Bone marrow (tissue), 2 donors: ENCODE measurements around the gene EIF3J.
"Not testable (repeated sequence)": the region's sequence is repeated elsewhere in the genome, so short reads cannot be mapped to it uniquely, and the experiment has no call there.

Experiments used
- DNase-seq, 2 donors: peaks; one replicate each; lab custom pipeline; 2025; lab: John Stamatoyannopoulos, UW

The EIF3J gene

DNA sequence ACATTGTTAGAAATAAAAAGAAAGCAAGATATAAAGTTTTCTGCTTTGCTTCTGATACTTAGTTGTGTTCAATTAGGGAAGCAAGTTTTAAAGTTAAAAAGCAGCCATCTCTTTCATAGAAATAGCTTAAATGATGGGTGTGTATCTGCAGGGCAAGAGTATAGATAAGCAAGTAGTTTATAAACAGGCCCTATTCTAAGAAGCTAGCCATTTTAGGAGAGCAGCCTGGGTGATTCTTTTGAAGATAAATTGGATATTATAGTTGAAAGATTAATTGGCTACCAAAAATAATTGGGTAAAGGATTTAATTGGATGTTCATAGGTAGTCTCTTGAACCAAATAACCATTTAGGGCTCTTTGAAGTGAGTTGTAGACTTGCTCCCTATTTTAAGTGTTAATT, 5.6 kb downstream of the EIF3J start:
- DNase-seq, result no peak

DNA sequence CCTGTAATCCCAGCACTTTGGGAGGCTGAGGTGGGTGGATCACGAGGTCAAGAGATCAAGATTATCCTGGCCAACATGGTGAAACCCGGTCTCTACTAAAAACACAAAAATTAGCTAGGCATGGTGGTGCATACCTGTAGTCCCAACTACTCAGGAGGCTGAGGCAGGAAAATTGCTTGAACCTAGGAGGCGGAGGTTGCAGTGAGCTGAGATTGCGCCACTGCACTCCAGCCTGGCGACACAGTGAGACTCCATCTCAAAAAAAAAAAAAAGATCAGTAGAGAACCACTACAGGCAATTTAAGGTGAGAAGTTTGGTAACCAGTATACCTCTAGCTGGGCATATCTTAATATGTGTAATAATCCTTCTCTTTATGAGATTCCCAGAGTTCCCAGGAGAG, 7.8 kb downstream of the EIF3J start:
- DNase-seq, result not testable (repeated sequence)

DNA sequence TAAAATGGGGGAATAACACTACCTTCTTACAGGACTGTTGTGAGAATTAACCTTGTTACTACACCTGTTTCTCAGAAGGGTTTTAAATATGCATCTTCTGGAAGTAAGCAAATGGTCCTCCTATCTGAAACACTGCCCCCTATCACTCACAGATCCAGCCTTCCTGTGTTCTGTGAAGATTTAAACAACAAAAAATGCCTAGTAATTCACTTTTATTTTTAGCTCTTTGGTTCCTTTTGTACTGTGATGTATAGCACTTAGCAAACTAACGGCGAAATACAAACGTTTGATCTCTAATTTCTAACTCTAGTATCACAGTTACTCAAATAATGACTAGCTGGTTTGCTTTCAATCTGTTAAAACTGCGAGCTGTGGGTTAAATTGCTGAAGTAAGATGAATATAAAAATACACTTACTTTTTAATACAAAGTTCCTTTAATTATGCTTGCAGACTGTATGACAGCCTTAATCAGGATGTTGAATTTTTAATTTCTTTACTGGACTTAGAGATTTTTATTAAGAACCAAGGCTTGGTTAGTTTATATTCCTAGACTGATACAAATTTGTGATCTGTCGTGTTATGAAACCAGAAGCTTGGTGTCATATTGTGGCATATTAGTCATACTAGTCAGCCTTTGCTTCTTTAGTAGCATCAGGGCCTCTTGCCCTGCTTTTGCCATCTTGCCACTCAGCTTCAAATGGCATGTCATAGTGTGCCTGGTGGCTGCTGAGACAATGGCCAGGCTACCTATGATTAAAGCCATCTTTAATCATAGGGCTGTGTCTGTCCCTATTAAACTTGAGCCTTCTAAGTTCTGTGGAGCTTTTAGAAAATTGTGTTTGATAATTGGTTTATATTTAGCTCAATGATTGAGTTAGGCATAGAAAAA, 9.2 kb downstream of the EIF3J start:
- peak in 1 of 2 donors; percentile 35 for DNase-seq

DNA sequence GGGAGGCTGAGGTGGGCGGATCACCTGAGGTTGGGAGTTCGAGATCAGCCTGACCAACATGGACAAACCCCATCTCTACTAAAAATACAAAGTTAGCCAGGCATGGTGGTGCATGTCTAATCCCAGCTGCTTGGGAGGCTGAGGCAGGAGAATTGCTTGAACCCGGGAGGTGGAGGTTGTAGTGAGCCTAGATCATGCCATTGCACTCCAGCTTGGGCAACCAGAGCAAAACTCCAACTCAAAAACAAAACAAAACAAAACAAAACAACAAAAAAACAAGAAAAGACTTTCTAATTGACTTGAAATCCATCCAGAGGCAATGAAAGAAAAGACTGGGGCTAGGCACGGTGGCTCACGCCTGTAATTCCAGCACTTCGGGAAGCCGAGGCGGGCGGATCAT, 12.2 kb downstream of the EIF3J start:
- DNase-seq, result not testable (repeated sequence)

DNA sequence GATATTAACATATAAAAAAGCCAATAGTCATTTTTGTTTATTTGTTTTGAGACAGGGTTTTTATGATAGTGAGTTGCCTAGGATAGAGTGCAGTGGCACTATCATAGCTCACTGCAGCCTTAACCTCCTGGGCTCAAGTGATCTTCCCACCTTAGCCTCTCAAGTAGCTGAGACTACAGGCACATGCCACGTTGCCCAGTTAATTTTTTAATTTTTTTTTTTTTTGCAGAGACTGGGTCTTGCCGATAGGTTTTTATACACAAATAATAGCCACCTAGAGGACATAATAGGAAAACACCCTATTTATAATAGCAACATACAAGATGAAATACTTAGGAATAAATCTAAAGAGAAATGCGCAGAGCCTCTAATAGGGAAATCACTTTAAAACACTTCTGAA, 13.3 kb downstream of the EIF3J start:
- peak in 1 of 2 donors; percentile 10 for DNase-seq

DNA sequence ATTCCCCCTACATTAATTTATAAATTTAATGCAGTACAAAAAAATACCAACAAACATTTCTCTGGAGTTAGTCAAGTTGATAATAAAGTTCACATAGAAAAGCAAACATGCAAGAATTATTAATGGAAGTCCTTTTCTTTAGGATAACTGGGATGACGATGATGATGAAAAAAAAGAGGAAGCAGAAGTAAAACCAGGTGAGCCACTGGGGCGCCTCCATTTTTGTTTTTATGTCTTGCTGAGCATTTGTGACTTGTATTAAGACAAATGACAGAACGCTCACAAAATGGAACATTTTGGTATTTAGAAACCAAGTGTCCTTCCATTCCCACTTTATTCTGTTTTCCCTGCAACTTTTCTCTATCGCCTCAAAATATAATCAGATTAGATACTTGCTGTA, 13.8 kb downstream of the EIF3J start:
- DNase-seq, result no peak

DNA sequence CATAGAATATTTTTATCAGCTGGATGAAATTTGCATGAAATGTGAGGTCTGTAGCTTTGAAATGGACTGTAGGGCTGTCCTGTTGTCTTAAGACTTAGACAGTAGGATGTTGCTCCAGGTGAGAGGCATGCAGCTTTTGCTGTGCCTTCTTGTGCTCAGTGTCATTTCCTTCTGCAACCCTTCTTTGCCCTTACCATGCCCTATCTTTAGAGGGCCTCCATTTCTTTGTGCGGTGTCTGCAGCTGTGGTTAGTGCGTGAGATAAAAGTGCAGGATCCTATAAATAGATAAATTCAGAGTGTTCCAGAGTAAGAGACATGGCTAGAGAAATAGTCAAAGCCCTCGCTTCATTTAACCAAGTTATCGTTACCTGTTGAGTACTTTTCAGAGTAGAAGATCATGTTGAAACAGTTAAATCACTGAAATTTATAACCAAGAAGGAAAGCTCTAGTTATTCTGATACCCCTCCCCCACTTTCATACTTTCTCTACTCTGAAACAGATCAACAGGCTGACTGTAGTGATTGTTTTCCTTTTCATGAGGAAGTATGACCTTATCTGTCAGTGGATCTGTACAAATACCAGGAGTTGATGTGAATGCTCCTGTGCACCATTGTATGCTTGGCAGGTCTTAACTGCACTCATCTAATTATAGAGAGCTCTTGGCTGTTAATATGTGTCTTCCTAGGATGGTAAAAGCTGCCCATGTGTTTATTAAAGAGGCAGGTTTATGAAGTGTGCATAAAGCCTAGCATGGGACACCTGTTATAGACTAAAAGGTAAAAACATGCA, 18.2 kb downstream of the EIF3J start:
- no peak for DNase-seq

DNA sequence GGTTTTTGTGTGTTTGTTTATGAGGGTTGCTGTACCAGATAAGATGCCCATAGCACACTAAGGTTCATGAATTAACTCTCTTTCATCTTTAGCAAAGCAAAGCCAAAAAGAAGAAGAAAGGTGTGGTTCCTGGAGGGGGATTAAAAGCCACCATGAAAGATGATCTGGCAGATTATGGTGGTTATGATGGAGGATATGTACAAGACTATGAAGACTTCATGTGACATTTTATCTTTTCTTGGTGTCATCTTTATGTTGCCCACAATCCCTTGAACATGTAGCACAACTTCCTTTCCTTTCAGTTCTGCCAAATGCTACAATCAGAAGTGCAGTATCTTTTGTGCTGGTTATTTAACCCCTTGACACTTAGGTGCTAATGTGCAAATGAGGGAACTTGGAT, 24.0 kb downstream of the EIF3J start:
- not testable (repeated sequence) for DNase-seq

DNA sequence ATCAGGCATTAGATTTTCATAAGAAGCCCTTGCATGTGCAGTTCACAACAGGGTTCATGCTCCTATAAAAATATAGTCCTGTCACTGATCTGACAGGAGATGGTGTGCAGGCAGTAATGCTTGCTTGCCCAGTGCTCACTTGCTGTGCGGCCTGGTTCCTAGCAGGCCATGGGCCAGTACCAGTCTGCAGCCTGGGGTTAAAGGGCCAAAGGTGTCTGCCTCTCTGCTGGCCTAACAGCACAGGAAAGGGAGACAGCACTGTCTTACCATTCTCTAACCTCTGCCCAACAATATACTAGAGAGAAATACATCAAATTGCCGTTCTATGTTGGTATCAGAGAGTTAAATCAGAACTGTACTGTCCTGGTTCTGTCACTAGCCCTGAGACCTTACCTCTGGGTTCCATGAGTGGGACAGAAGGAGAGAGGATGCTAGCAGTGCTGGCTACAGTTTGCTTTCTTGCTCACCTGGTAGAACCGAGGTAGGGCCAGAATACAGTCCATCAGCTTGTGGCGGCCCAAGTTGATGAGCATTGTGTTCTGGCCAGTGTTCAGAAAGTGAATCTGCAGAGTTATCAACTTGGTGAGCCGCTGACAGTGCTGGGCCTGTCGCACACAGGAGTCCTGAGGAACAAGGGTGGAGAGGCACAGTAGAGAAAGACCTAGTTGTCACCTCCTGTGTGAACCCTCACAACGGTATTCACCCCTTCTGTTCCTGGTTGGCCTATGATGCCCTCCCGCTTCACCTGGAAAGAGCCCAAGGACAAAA, 28.6 kb downstream of the EIF3J start:
- DNase-seq, result no peak

DNA sequence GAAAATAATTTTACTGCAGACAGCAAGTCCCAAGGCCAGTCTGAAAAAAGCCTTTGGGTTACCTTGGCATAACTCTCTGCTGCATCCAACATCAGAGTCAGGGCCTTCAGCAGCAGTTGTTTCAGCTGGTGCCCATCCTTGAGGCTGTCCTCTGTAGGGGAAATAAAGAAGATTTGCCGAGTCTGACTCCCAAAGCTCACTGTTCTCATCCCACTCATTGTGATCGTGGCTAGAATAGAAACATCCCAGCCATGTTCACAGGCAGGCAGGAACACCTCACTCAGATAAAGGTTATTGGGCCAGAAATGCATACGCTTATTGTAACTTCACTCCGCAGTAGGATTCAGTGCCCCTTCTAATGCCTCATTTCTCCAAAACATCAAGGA, 29.2 kb downstream of the EIF3J start:
- DNase-seq, result no peak

DNA sequence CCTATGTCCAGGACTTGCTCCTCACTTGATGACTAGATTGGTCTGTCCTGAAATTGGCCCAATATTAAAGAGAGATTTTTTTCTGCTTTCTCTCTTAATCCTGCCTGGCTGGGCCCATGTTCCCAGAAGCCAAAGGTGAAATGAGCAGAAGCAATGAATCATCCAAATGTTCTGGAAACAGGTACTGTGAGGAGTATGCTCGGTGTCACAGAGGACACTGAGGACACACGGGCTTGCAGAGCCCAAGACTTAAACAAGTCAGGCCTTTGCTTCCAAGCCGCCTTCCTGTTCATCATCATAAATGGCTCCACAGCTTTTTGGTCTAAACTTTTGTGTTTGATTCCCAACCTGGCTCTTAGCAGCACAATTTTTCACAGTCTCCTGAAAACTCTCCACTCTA, 31.4 kb downstream of the EIF3J start:
- DNase-seq, result no peak

DNA sequence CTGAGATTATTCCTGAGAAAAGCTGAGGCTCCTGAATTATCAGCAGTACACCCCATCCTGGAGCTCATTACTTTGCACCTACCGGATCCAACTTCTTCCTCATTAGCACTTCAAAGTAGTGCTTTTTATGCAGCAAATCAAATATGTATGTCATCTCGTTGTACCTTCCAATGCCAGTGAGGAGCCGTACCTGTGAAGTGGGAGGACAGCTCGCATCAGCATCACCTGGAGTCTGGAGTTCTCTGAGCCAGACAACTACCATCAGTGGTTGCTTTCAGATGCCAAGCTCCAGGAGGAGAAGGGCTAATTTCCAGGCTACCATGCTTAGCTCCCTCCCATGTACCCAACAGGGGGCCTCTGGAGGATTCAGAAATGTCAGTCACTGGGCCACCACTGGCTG, 32.4 kb downstream of the EIF3J start:
- DNase-seq, result no peak

DNA sequence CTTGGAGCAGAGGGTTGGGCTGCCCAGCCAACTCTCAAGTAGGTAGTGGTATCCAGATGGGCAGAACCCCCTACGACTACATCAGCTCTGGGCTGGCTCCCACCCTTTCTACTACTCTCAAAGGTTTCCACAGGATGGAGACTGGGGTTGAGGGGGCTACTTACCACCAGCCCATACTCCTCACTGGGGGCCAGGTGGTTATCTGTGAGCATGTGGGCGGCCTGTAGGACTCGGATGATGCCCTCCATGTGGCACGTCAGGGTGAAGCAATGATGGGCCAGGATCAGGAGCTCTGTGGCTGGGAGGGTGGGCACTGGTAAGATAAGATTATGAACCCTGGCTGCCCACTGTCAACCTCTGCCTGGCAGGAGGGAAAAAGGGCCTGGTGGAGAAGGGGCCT, 33.4 kb downstream of the EIF3J start:
- no peak for DNase-seq

DNA sequence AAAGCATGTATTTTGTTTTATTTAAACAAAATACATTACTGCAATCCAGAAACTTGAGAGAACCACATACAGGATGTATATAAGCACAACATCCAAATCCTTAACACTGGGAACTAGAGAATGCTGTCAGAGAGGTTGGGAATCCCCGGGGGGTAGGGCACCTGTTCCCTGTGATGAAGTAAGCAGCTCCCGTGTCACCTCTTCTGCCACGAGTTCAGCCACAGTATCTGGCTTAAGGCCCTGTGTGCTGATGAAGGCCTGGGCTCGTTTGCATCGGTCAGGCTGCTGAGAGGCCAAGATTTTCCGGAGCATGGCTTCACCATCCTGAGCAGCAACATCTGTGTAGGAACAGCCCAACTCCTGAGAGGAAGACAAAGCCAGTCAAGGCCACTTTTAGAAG, 36.4 kb downstream of the EIF3J start:
- no peak for DNase-seq

DNA sequence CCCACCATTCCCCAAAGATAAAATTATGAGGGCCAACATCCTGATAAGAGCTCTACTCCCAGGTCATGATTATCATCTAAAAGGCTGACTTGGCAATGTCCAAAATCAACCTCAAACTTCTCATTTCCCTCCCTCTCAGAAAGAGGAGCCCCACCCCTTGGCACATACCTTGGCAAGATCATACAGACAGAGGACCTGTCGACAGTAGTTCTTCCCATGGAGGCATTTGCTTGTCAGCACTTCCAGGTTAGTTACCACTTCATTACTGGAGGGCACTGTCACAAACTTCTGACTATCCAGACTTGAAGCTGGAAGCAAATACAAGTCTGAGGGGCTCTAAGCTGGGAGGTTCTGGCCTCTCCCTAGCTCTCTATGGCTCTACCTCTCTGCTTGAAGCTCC, 37.8 kb downstream of the EIF3J start:
- DNase-seq, result no peak

DNA sequence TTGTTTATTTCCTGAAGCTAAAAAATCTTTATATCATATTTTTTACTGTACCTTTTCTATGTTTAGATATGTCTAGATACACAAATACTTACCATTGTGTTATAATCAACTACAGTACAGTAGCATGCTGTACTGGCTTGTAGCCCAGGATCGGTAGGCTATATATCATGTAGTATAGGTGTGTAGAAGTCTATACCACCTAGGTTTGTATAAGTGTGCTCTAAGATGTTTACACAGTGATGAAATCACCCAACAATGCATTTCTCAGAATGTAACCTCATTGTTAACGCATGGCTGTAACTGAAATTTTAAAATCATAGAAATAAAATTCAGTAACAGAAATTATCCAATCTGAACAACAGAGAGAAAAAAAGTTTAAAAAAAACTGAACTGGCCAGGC, 43.2 kb downstream of the EIF3J start:
- no peak for DNase-seq

DNA sequence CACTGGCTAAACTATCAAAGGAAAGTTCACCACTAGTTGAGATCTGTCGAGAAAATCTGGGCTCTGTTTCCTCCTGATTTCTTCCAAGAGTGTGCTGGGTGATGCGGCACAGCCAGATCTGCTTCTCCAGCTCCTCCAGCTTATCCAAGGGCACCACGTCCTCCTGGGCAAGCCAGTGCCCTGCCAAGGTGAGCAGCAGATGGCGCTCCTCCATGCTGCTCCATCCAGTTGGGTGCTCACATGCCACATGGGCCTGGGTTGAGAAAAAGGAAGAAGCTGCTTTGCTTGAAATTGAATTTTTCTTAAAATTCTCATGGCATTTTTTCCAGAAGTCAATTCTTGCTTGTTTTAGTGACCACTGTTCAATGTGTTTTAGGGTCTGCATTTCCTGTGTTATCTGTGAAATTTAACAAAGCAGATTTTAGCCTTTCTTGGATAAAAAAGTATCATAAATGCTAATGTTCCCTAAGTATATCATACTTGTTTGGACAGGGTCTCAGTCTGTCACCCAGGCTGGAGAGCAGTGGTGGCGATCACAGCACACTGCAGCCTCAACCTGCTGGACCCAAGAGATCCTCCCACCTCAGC, 47.3 kb downstream of the EIF3J start:
- peak in 1 of 2 donors; percentile 52 for DNase-seq

DNA sequence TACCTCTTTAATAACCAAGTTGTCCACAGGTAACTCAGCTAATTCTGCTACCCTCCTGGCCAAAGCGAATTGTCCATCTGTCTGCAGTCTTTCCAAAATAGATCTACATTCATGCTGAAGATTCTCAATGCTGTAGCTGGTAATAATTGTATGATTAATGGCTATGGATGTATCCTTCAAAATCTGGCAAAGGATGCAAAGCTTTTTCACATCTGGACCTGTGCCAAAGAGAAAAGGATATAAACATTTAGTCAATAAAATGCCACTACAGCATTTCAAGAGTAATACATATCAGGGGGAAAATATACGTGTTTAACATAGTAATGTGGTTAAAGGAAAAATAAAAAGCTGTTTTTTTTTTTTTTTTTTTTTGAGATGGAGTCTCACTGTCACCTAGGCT, 48.7 kb downstream of the EIF3J start:
- DNase-seq, result no peak

DNA sequence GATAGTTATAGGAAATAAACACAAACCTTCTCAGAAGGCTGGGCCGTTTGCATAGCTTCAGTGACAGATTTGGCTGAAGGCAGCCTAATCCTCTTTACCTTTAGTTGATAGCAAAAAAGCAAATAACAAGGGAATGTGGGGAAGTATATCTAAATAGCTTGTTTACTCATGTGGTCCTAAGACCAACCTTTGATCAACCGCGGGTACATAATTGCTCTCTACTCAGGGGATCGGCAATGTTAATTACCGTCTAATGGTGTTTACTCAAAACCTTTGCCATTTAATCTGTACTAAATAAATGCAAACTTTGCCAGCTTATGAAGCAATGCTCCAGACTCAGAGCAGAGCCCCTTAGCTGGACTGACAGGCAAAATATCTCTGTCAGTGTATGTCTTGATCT, 51.6 kb downstream of the EIF3J start:
- DNase-seq, result no peak

DNA sequence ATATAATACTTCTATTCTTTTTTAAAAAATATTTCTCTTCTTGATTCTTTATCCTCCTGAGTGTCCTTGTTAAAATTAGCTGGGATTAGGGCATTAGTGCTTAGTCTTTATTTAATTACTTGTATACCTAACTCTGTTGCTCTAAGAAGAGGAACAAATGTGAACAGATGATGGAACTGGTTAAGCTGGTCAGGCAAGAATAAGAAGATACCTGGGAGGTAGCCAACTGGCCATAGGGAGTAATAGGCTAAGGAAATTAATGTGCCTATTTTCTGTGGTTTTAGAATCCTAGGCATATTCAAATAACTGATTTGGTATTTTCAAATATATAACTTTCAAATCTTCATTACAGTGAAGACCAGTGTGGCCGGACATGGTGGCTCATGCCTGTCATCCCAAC, 54.4 kb downstream of the EIF3J start:
- no peak for DNase-seq

DNA sequence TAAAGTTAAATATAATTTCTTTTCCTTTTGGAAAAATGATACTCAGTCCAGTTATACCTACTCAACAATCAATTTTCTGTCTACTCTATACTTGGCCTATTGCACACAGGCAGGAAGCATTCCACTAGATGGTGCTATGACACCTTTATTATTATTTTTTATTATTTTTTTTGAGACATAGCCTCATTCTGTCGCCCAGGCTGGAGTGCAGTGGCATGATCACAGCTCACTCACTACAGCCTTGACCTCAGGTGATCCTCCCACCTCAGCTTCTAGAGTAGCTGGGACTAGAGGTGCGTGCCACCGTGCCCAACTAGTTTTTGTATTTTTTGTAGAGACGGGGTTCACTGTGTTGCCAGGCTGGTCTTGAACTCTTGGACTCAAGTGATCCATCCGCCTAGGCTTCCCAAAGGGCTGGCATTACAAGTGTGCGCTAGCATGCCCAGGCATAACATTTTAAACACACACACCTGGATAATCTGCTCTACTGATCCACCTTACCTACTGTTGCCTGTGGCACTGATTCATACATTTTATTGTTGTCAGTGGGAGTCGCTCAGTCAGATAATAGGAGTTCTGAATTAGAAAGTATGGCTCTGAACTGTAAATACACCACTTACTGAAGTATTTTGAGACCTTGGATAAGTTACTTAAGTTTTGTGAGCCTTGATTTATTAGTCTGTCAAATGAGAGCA, 56.2 kb downstream of the EIF3J start:
- DNase-seq, result peak in 1 of 2 donors; percentile 5

DNA sequence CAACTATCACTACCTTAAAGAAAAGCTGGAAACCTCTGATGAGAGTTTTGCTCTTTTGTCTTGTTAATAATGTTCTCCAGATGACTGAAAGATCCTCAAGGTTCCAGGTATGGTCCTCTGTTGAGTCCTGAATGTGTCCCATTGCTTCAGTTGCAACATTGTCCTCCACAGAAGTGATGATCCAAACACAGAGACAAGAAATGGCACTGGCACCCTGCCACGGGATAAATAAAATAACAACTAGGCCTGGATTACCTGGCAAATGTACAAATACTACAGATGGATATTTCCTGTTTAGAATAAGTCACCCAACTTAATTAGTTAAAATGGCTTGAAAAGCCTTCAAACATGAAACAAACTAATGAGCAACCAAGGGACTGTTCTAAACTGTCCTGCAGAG, 58.3 kb downstream of the EIF3J start:
- DNase-seq, result no peak
